ENCODE data around the gene SFTPB.
"Not testable (repeated sequence)": the region's sequence is repeated elsewhere in the genome, so short reads cannot be mapped to it uniquely, and the experiment has no call there.

Gene SFTPB

GRCh38 chr2:85668009-85668856 is at the start of gene SFTPB:
TSS of gene SFTPB (minus strand) at chr2:85668199. CDS start at chr2:85668183, 16 bp downstream.
- no peak for DNase-seq (ENCODE audit: low read depth)

- peak; percentile 64 for DNase-seq (ENCODE audit: low read depth)
Measured at GRCh38 chr2:85717308-85718008, 49.5 kb upstream of the SFTPB start.

- no peak for DNase-seq (ENCODE audit: low read depth)
Measured at GRCh38 chr2:85716346-85716914, 48.4 kb upstream of the SFTPB start.

DNA sequence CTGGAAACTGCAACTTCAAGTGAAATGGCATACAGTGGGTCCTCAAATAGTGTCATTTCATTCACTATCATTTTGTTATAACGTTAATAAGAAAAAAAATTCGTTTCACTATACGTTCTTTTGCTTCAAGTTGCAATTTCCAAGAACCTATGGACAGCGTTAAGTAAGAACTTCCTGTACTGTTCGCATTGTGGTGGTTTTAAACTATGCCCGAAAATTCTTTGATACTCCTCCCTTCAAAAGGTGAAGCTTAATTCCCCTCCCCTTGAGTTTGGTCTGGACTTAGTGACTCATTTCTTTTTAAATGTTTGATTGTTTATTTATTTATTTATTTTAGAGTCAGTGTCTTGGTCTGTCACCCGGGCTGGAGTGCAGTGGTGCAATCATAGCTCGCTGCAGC is 46.8 kb upstream of the SFTPB start:
- DNase-seq (ENCODE audit: low read depth), result no peak

DNA sequence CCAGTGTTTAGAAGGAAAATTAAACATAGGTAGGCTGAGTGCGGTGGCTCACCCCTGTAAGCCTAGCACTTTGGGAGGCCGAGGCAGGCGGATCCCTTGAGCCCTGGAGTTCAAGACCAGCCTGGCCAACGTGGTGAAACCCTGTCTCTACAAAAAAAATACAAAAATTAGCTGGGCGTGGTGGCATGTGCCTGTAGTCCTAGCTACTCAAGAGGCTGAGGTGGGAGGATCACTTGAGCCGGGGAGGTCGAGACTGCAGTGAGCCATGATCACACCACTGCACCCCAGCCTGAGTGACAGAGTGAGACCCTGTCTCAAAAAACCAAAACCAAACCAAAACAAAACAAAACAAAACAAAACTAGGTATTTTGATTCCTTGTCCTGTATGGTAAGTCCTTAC is 46.4 kb upstream of the SFTPB start:
- not testable (repeated sequence) for DNase-seq (ENCODE audit: low read depth)

- DNase-seq (ENCODE audit: low read depth), result no peak
Measured at GRCh38 chr2:85713836-85714235, 45.8 kb upstream of the SFTPB start.

DNA sequence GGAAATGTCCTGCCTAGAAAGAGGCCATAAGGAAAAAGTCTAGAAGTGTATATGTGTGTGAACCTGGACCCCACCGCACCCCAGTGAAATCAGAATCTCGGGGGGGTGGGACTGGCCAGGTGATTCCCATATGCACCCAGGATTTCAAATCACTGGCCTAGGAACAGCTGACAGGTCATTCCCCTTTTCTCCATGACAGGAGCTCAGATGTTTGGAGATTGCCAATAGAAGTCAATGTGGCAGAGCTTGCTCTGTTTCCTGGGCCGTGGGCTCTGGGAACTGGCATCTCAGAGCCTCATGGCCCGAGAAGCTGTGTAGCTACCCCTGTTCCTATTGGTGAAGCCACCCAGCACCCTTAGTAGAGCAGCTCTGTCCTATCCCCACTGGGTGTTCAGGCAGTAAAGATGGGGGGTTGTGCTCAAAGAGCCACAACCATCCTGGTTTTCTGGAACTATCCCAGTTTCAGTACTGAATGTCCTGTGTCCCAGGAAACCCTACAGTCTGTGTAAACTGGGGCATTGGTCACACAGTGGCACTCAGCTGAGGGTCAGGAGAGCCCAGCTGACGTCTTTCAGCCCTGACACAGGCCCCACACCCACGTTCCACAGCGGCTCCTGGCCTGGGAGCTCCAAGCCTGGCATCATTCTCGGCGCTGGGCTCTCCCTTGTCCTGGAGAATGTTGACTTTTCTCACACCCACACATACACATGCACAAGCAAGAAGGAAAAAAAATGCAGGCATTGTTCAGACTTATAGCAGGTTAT is 45.0 kb upstream of the SFTPB start:
- no peak for DNase-seq (ENCODE audit: low read depth)

DNA sequence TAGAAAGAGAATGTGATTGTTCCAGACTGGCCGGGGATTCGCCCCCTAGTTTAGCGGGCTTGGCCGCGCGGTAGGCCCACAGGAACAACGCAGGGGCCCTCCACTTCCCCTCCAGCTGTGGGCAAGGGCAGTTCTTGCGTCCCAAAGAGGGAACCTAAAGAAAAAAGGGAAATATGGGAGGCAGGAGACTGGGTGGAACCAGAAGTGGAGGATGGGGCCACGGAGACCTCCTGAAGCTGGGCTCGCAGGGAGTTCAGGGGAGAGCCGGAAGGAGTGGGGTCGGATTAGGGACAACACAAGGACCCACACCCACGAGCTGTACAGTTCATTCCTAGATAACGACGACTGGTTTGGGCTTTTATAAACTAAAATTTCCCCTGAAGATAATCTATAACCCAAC is 44.3 kb upstream of the SFTPB start:
- DNase-seq (ENCODE audit: low read depth), result no peak

DNA sequence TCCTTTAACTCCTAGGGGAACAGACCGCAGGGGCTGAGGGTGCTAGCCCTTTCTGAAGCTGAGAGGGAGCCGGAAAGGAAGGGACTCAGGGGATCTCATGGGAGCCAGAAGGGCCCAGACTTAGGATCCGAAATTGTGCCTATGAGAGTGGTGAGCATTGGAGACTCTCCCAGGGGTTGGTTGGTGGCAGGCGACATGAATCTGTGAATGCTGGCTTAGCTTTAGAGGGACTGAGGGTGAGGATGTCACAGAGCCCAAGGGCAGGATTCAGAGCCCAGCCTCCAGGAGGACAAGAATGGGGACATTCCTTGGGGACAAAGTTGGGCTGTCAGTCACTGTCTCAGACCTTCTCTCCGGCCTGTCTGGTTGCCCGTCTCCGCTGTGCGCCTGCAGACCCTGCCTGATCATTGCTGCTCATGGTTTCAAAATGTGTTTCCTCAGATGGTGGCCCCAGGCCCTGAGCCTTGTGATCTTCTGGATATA is 43.6 kb upstream of the SFTPB start:
- no peak for DNase-seq (ENCODE audit: low read depth)

DNA sequence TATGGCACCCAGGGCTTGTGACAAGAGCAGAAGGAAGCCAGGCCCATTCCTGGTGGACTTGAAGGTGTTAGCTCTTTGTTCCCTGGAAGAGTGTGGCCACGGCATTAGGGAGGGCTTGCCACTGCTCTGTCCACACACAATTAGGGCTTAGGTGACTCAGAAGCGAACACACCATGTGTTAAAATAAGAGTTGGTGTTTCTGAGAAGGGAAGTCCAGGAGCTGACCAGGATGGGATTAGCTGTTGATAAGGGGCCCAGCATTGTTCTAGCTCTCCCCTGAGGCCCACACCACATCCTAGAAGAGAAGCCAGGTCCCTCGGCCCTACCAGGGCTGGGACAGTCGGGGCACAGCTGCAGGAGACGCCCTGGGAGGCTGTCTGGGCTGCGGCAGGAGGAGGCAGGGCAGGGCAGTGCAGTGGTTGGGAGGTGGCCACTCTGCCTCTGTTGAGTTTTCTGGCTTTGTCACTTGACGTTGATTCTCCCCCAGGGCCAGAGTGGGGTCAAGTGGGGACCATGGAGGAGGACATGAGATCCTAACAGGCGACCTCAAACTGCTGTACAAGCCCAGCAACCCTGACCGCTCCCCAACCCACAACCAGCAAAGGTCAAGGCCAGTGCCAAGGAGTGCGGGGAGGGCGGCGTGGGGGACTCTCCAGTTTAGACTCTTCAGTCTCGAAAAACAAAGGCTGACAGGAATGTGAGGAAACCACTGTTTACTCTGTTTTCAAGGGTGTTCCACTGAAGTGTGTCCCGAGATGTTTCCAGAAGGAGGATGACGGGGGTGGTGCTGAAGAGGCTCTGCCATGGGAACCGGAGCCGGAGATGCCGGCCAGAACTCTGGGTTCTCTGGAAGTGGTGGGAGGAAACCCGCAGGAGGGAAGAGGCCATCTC is 42.9 kb upstream of the SFTPB start:
- DNase-seq (ENCODE audit: low read depth), result no peak

DNA sequence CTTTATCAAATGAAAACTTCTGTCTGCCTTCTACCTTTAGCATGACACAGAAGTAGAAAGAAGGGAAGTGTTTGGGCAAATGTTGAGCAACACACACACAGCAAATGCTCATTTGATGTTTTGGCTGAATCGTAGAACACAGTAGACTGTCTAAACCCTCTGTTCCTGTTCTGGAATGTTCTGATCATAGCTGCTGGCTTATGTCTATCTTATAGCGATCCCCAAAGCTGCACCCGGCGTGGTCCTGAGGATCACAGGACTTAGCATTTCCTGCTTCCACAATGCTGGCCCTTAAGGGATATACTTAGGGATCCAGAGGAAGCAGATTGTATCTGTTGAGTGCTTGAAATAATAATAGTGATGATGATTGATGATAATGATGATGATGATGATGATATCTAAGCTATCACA is 41.4 kb upstream of the SFTPB start:
- DNase-seq (ENCODE audit: low read depth), result no peak

GRCh38 chr2:85708641-85709040 is 40.6 kb upstream of the SFTPB start:
- DNase-seq (ENCODE audit: low read depth), result no peak

DNA sequence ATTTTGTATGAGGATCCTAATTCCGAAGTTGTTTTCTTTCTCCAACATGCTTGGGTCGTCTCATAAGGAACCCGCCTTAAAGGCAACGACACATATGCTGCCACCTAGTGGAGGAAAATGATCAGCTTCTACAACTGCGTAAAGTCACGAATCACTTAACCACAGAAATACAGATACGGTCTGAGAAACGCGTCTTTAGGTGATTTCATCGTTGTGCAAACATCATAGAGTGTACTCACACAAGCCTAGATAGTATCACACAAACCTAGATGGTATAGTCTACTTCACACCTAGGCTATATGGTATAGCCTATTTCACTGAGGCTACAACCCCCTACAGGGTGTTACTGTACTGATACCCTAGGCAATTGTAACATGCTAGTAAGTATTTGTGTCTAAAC is 39.3 kb upstream of the SFTPB start:
- peak; percentile 85 for DNase-seq (ENCODE audit: low read depth)

- DNase-seq (ENCODE audit: low read depth), result no peak
Measured at GRCh38 chr2:85706599-85707296, 38.7 kb upstream of the SFTPB start.

DNA sequence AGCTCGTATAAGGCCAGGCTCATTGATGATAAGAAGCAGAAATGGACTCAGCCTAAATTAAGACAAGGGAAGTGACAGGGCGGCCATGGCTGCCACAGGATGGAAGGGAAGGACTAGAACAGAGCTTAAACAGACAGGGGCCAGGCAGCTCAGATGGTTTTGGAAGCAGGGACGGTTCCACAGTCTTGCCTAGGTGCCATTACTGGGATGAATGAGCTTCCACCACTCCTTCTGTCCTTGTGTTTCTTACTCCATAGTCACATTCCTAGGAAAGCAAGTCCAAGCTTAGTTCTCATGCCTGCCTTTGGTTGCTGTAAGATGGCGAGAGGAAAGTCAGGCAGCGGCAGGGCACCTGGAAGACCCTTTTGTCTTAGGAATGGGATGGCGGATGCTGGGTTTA is 38.1 kb upstream of the SFTPB start:
- no peak for DNase-seq (ENCODE audit: low read depth)

- DNase-seq (ENCODE audit: low read depth), result peak; percentile 85
Measured at GRCh38 chr2:85705680-85706039, 37.7 kb upstream of the SFTPB start.

DNA sequence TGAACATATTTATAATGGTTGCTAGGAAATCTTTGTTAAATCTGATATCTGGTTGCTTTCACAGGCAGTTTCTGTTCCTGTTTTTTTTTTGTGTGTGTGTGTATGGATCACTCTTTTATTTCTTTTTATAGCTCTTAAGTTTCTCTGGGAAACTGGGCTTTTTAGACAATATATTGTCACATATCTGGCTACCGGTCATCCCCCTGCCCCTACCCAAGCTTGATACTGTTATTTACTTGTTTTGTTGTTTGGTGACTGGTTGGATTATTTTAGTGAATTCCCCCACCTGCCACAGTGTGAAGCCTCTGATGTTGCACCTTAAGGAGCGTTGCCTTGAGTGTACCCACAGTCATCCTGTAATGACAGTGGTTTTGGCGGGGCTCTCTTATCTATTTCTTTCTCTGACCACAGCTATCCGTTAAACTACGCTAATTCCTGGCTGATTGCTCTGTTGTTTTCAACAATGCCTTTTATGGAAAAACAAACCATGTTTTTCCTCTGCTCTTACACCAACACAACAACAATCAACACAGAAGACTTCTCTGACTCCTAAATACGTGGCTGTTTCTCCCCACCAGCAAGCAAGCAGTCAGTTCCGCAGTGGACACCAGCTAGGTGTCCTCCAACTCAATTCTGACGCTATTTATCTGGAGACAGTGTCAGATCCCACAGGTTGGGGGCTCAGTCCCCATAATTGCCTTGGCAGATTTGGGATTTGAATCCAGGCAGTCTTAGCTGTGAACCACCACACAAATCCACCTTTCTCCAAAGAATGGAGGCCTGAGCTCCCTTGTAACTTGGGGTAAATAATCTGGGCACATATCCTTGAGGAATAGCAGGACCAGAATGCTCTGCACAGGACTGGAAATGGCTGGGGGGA is 37.0 kb upstream of the SFTPB start:
- no peak for DNase-seq (ENCODE audit: low read depth)

DNA sequence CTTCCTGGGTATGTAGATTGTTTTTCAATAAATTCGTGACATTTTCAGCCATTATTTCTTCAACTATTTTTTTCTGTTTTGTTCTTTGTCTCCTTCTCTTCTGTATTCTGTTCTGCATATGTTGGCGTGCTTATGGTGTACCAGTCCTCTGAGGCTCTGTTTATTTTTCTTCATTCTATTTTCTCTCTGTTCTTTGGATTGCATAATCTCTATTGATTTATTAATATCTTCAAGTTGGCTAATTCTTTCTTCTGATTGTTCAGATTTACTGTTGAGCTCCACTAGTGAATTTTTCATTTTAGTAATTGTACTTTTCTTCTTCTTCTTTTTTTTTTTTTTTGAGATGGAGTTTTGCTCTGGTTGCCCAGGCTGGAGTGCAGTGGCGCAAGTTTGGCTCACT is 36.0 kb upstream of the SFTPB start:
- no peak for DNase-seq (ENCODE audit: low read depth)

GRCh38 chr2:85703329-85703728 is 35.3 kb upstream of the SFTPB start:
- DNase-seq (ENCODE audit: low read depth), result no peak

- DNase-seq (ENCODE audit: low read depth), result no peak
Measured at GRCh38 chr2:85702800-85703199, 34.8 kb upstream of the SFTPB start.

All from HS-5 (cell line).